Activated T-helper 1 cell treated with anti-CD3 and anti-CD28 coated beads, Interleukin-12 subunit alpha, Interleukin-12 subunit beta, Interleukin-2, Interleukin-4 antibody, amounts not matched to agents 30 ng/mL and 10 ng/mL and 1 ng/mL, durations not matched to agents 14 hours and 24 hours and 36 hours (primary cell): ENCODE measurements around the gene IL20RA. TPM values are rescaled to one million over a fixed set of nuclear protein-coding genes. Genes with fewer than 3 reads are reported as not detected.
"Not testable (repeated sequence)": the region's sequence is repeated elsewhere in the genome, so short reads cannot be mapped to it uniquely, and the experiment has no call there.

ENCODE experiments used
- DNase-seq: peaks from one replicate; pipeline ENCODE4 v3.0.0; 2021; ENCODE audit warnings: low spot score
- H3K27ac Mint-ChIP-seq: one replicate; pipeline ENCODE4 v1.8.0; 2021; ENCODE audit warnings: mild to moderate bottlenecking, mixed read lengths
- H3K27me3 Mint-ChIP-seq: one replicate; pipeline ENCODE4 v1.8.0; 2022; ENCODE audit warnings: mild to moderate bottlenecking, moderate library complexity, mixed read lengths; ENCODE audit not compliant: insufficient read depth
- H3K36me3 Mint-ChIP-seq: one replicate; pipeline ENCODE4 v1.8.0; 2021; ENCODE audit warnings: low read depth, mixed read lengths
- H3K4me1 Mint-ChIP-seq: one replicate; pipeline ENCODE4 v1.8.0; 2021; ENCODE audit warnings: low read depth, mixed read lengths
- H3K4me3 Mint-ChIP-seq: one replicate; pipeline ENCODE4 v1.8.0; 2021; ENCODE audit warnings: mild to moderate bottlenecking, moderate library complexity, mixed read lengths
- H3K9me3 Mint-ChIP-seq: one replicate; pipeline ENCODE4 v1.8.0; 2021; ENCODE audit warnings: mixed read lengths
- intact Hi-C: fragments of 100-400 bp; cut with micrococcal nuclease; formaldehyde crosslinking; loops from one replicate; pipeline ENCODE4 v1.15.1; 2024
- total RNA-seq: library from RNA; stranded (reverse); gene quantifications from 2 replicates; pipeline ENCODE4 v1.2.3, GENCODE V29; 2022

The IL20RA gene
- total RNA-seq, 1 donor from 2014 or later = not detected

- Mint-ChIP-seq H3K27me3 (peaks cover 69% of the 10 kb centered on the region), H3K4me1 (no peaks in the 10 kb centered on the region), H3K27ac (no peak overlapping the region), H3K4me3 (no peak overlapping the region), H3K36me3 (no peaks in the 10 kb centered on the region), H3K9me3 (no peaks in the 10 kb centered on the region)
- no peak for DNase-seq
- intact Hi-C loops = no loop called here
These were observed 54.6 kb downstream of the IL20RA start for GRCh38 chr6:136990242-136990578.

- H3K4me3 Mint-ChIP-seq = no peak overlapping the region
- intact Hi-C loops = no loop called here
These were observed 55.1 kb downstream of the IL20RA start for GRCh38 chr6:136989571-136990241.

GRCh38 chr6:136987526-136987925 is 57.2 kb downstream of the IL20RA start:
- no peak overlapping the region for H3K4me3 Mint-ChIP-seq
- no peaks in the 10 kb centered on the region for H3K9me3 Mint-ChIP-seq
- no peaks in the 10 kb centered on the region for H3K4me1 Mint-ChIP-seq
- H3K36me3 Mint-ChIP-seq = no peaks in the 10 kb centered on the region
- no peak overlapping the region for H3K27ac Mint-ChIP-seq
- DNase-seq = no peak
- peaks cover 64% of the 10 kb centered on the region for H3K27me3 Mint-ChIP-seq
- intact Hi-C loops = no loop called here

More at GRCh38 chr6:136989571-136990241, 55.1 kb downstream of the IL20RA start:
- DNase-seq = no peak
- Mint-ChIP-seq H3K27me3 (peaks cover 68% of the 10 kb centered on the region), H3K9me3 (no peaks in the 10 kb centered on the region), H3K36me3 (no peaks in the 10 kb centered on the region), H3K27ac (no peak overlapping the region), H3K4me1 (no peaks in the 10 kb centered on the region)

- Mint-ChIP-seq H3K4me1 (no peaks in the 10 kb centered on the region), H3K27ac (no peak overlapping the region), H3K27me3 (peaks cover 62% of the 10 kb centered on the region), H3K4me3 (no peak overlapping the region), H3K9me3 (no peaks in the 10 kb centered on the region), H3K36me3 (no peaks in the 10 kb centered on the region)
- intact Hi-C loops = no loop called here
- no peak for DNase-seq
These were observed 59.3 kb downstream of the IL20RA start for GRCh38 chr6:136985502-136985901.

GRCh38 chr6:136984578-136984977 is 60.2 kb downstream of the IL20RA start:
- H3K4me1 Mint-ChIP-seq = no peaks in the 10 kb centered on the region
- H3K36me3 Mint-ChIP-seq = no peaks in the 10 kb centered on the region

GRCh38 chr6:136983687-136984086 is 61.1 kb downstream of the IL20RA start:
- Mint-ChIP-seq H3K9me3 (no peaks in the 10 kb centered on the region), H3K4me1 (no peaks in the 10 kb centered on the region), H3K27ac (no peak overlapping the region), H3K27me3 (peaks cover 51% of the 10 kb centered on the region), H3K4me3 (no peak overlapping the region), H3K36me3 (no peaks in the 10 kb centered on the region)
- intact Hi-C loops = no loop called here
- no peak for DNase-seq

More at GRCh38 chr6:136984578-136984977, 60.2 kb downstream of the IL20RA start:
- DNase-seq = no peak
- no peak overlapping the region for H3K27ac Mint-ChIP-seq
- no peaks in the 10 kb centered on the region for H3K9me3 Mint-ChIP-seq
- no peak overlapping the region for H3K4me3 Mint-ChIP-seq
- H3K27me3 Mint-ChIP-seq = peaks cover 56% of the 10 kb centered on the region
- intact Hi-C loops = no loop called here

GRCh38 chr6:136982928-136983327 is 61.8 kb downstream of the IL20RA start:
- H3K27me3 Mint-ChIP-seq = peaks cover 44% of the 10 kb centered on the region
- no peaks in the 10 kb centered on the region for H3K36me3 Mint-ChIP-seq
- no peaks in the 10 kb centered on the region for H3K4me1 Mint-ChIP-seq
- no peak for DNase-seq
- intact Hi-C loops = no loop called here
- no peaks in the 10 kb centered on the region for H3K9me3 Mint-ChIP-seq
- no peak overlapping the region for H3K27ac Mint-ChIP-seq
- H3K4me3 Mint-ChIP-seq = no peak overlapping the region

- Mint-ChIP-seq H3K27ac (no peak overlapping the region), H3K9me3 (no peaks in the 10 kb centered on the region), H3K4me3 (no peak overlapping the region), H3K27me3 (peaks cover 37% of the 10 kb centered on the region), H3K4me1 (no peaks in the 10 kb centered on the region), H3K36me3 (no peaks in the 10 kb centered on the region)
- intact Hi-C loops = no loop called here
- no peak for DNase-seq
These were observed 64.7 kb downstream of the IL20RA start for GRCh38 chr6:136980070-136980469.

- H3K27me3 Mint-ChIP-seq = peaks cover 36% of the 10 kb centered on the region
- no peaks in the 10 kb centered on the region for H3K9me3 Mint-ChIP-seq
- H3K36me3 Mint-ChIP-seq = no peaks in the 10 kb centered on the region
- no peak for DNase-seq
- intact Hi-C loops = no loop called here
- no peak overlapping the region for H3K27ac Mint-ChIP-seq
- H3K4me3 Mint-ChIP-seq = no peak overlapping the region
- no peaks in the 10 kb centered on the region for H3K4me1 Mint-ChIP-seq
These were observed 65.6 kb downstream of the IL20RA start for GRCh38 chr6:136979206-136979605.

GRCh38 chr6:136977075-136977474 is 67.7 kb downstream of the IL20RA start:
- intact Hi-C loops = no loop called here
- Mint-ChIP-seq H3K36me3 (no peaks in the 10 kb centered on the region), H3K27ac (no peak overlapping the region), H3K4me1 (no peaks in the 10 kb centered on the region), H3K27me3 (peaks cover 36% of the 10 kb centered on the region), H3K4me3 (no peak overlapping the region), H3K9me3 (no peaks in the 10 kb centered on the region)
- DNase-seq = no peak

GRCh38 chr6:136975089-136975715 is 69.6 kb downstream of the IL20RA start:
- H3K9me3 Mint-ChIP-seq = no peaks in the 10 kb centered on the region
- H3K4me1 Mint-ChIP-seq = no peaks in the 10 kb centered on the region
- H3K4me3 Mint-ChIP-seq = no peak overlapping the region
- no peak overlapping the region for H3K27ac Mint-ChIP-seq
- no peak for DNase-seq
- peaks cover 32% of the 10 kb centered on the region for H3K27me3 Mint-ChIP-seq
- H3K36me3 Mint-ChIP-seq = no peaks in the 10 kb centered on the region
- intact Hi-C loops = no loop called here

GRCh38 chr6:136973781-136974180 is 71.0 kb downstream of the IL20RA start:
- peaks cover 32% of the 10 kb centered on the region for H3K27me3 Mint-ChIP-seq

GRCh38 chr6:136971609-136972008 is 73.2 kb downstream of the IL20RA start:
- no peak overlapping the region for H3K27ac Mint-ChIP-seq
- no peak overlapping the region for H3K4me3 Mint-ChIP-seq
- no peaks in the 10 kb centered on the region for H3K9me3 Mint-ChIP-seq
- DNase-seq = no peak
- no peaks in the 10 kb centered on the region for H3K36me3 Mint-ChIP-seq
- peaks cover 41% of the 10 kb centered on the region for H3K27me3 Mint-ChIP-seq
- H3K4me1 Mint-ChIP-seq = peaks cover 9% of the 10 kb centered on the region
- intact Hi-C loops = no loop called here

More at GRCh38 chr6:136973781-136974180, 71.0 kb downstream of the IL20RA start:
- H3K4me1 Mint-ChIP-seq, intact Hi-C loops, H3K4me3 Mint-ChIP-seq, H3K36me3 Mint-ChIP-seq, DNase-seq, H3K9me3 Mint-ChIP-seq, H3K27ac Mint-ChIP-seq: not testable (repeated sequence)
